OCI-LY1 (cell line): ENCODE results near the gene ABCE1.
A peak's percentile ranks its signal among the peaks of the same experiment; 100 is the strongest.
"Not testable (repeated sequence)": the region's sequence is repeated elsewhere in the genome, so short reads cannot be mapped to it uniquely, and the experiment has no call there.

Experiments
- H2AFZ ChIP-seq: fragments of 200-600 bp; sonication (generic), shearing (Covaris generic); 2 replicates; pipeline ENCODE4 v1.6.0; 2014; ENCODE audit warnings: antibody characterized with exemption, mild to moderate bottlenecking, low read length
- H3F3A ChIP-seq: fragments of 200-600 bp; sonication (generic), shearing (Covaris generic); 2 replicates; pipeline ENCODE4 v1.6.0; 2014; ENCODE audit warnings: mild to moderate bottlenecking, antibody characterized with exemption, low read length, moderate library complexity; ENCODE audit not compliant: insufficient read depth
- H3K27ac ChIP-seq: fragments of 200-600 bp; sonication (generic); 2 replicates; pipeline ENCODE4 v1.5.1; 2014; ENCODE audit warnings: low read length, mixed run types, mild to moderate bottlenecking, low read depth; ENCODE audit not compliant: poor library complexity, severe bottlenecking
- H3K27me3 ChIP-seq: fragments of 200-600 bp; sonication (generic); 2 replicates; pipeline ENCODE4 v1.6.0; 2014; ENCODE audit warnings: antibody characterized with exemption, mild to moderate bottlenecking, low read length, moderate library complexity; ENCODE audit not compliant: insufficient read depth
- H3K36me3 ChIP-seq: fragments of 200-600 bp; sonication (generic); 2 replicates; pipeline ENCODE4 v1.6.1; 2014; ENCODE audit warnings: mild to moderate bottlenecking, antibody characterized with exemption, low read length, moderate library complexity, mixed read lengths; ENCODE audit not compliant: insufficient read depth
- H3K4me1 ChIP-seq: fragments of 200-600 bp; sonication (generic); 2 replicates; pipeline ENCODE4 v1.5.1; 2014; ENCODE audit warnings: mild to moderate bottlenecking, low read length, moderate library complexity; ENCODE audit not compliant: insufficient read depth, severe bottlenecking
- H3K4me2 ChIP-seq: fragments of 200-600 bp; sonication (generic), shearing (Covaris generic); 2 replicates; pipeline ENCODE4 v1.6.1; 2014; ENCODE audit warnings: low read length
- H3K4me3 ChIP-seq: fragments of 200-600 bp; sonication (generic); 2 replicates; pipeline ENCODE4 v1.5.1; 2014; ENCODE audit warnings: low read length, low read depth, mild to moderate bottlenecking, mixed read lengths; ENCODE audit not compliant: poor library complexity, severe bottlenecking
- H3K79me2 ChIP-seq: fragments of 200-600 bp; shearing (Covaris generic); 2 replicates; pipeline ENCODE4 v1.6.1; 2016; ENCODE audit warnings: mixed run types, low read length, mixed read lengths; ENCODE audit not compliant: insufficient read depth
- H3K9ac ChIP-seq: fragments of 200-600 bp; sonication (generic), shearing (Covaris generic); 2 replicates; pipeline ENCODE4 v1.6.1; 2014; ENCODE audit warnings: mild to moderate bottlenecking, low read length, mixed read lengths
- H3K9me2 ChIP-seq: fragments of 200-600 bp; sonication (generic), shearing (Covaris generic); 2 replicates; pipeline ENCODE4 v1.6.1; 2014; ENCODE audit warnings: low read depth, mild to moderate bottlenecking, low read length, mixed read lengths
- H3K9me3 ChIP-seq: fragments of 200-600 bp; shearing (Covaris generic); 2 replicates; pipeline ENCODE4 v1.6.1; 2014; ENCODE audit warnings: low read length, mixed read lengths
- H4K20me1 ChIP-seq: fragments of 200-600 bp; sonication (generic), shearing (Covaris generic); 2 replicates; pipeline ENCODE4 v1.6.0; 2016; ENCODE audit warnings: mild to moderate bottlenecking, low read length; ENCODE audit not compliant: insufficient read depth
- EZH2 ChIP-seq: fragments of 200-600 bp; sonication (generic), shearing (Covaris generic); IDR thresholded peaks from 2 replicates; pipeline ENCODE4 v1.8.0; 2017; ENCODE audit warnings: borderline replicate concordance, mixed run types, mild to moderate bottlenecking, antibody characterized with exemption, low read length, moderate library complexity, mixed read lengths
- TF ChIP-seq, protein P1 (sequence below): fragments of 200-600 bp; sonication (generic), shearing (Covaris generic); IDR thresholded peaks from 2 replicates; pipeline ENCODE4 v1.5.1; 2017; ENCODE audit warnings: mild to moderate bottlenecking, antibody characterized with exemption, low read length, moderate library complexity, mixed read lengths

ABCE1 gene

DNA sequence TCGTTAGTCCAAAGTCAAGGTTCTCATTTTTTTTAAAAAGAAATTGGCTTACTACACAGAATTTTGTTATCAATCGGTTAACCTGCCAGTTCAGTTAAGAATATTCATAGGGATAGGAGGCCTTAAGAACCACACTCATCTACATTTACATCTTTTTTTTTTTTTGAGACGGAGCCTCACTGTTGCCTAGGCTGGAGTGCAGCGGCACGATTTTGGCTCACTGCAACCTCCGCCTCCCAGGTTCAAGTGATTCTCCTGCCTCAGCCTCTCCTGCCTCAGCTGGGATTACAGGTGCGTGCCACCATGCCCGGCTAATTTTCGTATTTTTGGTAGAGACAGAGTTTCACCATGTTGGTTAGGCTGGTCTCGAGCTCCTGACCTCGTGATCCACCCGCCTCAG, 33.7 kb downstream of the ABCE1 start:
- no peak for TF ChIP-seq EZH2
- TF ChIP-seq, protein P1, sequence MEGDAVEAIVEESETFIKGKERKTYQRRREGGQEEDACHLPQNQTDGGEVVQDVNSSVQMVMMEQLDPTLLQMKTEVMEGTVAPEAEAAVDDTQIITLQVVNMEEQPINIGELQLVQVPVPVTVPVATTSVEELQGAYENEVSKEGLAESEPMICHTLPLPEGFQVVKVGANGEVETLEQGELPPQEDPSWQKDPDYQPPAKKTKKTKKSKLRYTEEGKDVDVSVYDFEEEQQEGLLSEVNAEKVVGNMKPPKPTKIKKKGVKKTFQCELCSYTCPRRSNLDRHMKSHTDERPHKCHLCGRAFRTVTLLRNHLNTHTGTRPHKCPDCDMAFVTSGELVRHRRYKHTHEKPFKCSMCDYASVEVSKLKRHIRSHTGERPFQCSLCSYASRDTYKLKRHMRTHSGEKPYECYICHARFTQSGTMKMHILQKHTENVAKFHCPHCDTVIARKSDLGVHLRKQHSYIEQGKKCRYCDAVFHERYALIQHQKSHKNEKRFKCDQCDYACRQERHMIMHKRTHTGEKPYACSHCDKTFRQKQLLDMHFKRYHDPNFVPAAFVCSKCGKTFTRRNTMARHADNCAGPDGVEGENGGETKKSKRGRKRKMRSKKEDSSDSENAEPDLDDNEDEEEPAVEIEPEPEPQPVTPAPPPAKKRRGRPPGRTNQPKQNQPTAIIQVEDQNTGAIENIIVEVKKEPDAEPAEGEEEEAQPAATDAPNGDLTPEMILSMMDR = no peak
- no peak overlapping the region for H3K27ac ChIP-seq

DNA sequence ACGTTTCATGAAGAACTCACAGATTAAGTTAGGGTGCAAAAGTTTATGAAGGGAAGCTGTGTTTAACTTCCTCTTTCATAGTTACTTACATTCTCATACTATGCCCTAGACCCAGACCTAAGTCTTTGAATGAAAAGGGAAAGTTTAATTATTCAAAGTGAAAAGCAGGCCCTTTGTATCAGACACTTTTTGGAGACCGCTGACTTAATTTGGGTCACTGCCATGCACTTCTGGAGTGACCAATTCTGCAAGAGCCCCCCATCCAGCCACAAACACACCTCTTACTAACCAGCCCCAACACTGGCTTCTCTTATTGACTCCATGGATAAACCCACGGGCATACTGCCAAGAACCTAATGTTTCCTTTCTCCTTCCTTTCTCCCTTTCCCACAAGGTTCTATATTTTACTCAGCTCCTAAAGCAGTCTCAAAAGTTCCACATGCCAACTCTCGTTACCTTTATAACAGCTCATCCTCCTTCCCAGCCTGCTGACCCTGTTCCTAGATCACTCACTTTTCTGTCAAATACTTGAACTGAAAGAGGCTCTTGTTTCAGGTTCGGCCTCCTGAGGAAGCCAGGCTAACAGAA, 34.5 kb downstream of the ABCE1 start:
- TF ChIP-seq, protein P1 = no peak
- peak overlapping the region; percentile 5 for H3K27ac ChIP-seq
- no peak overlapping the region for H3K4me2 ChIP-seq
- H3K27me3 ChIP-seq = no peaks in the 10 kb centered on the region
- no peaks in the 10 kb centered on the region for H3K79me2 ChIP-seq
- no peak overlapping the region for H3K4me3 ChIP-seq
- H3K9me2 ChIP-seq = no peaks in the 10 kb centered on the region
- peaks cover 20% of the 10 kb centered on the region for H3K4me1 ChIP-seq
- no peaks in the 10 kb centered on the region for H4K20me1 ChIP-seq
- H3K36me3 ChIP-seq = peaks cover 52% of the 10 kb centered on the region
- no peak overlapping the region for H2AFZ ChIP-seq
- 0 out of 2 replicates have a peak, but pooled peaks cover 5% of the 10 kb centered on the region for H3F3A ChIP-seq
- no peak overlapping the region for H3K9ac ChIP-seq
- no peaks in the 10 kb centered on the region for H3K9me3 ChIP-seq

More for the DNA sequence above, 33.7 kb downstream of the ABCE1 start:
- Histone ChIP-seq H3K36me3 (peaks cover 52% of the 10 kb centered on the region), H3F3A (0 out of 2 replicates have a peak, but pooled peaks cover 5% of the 10 kb centered on the region), H3K9ac (no peak overlapping the region), H3K79me2 (no peaks in the 10 kb centered on the region), H4K20me1 (no peaks in the 10 kb centered on the region), H2AFZ (no peak overlapping the region), H3K4me3 (no peak overlapping the region), H3K4me1 (peaks cover 20% of the 10 kb centered on the region), H3K9me3 (no peaks in the 10 kb centered on the region), H3K27me3 (no peaks in the 10 kb centered on the region), H3K9me2 (no peaks in the 10 kb centered on the region), H3K4me2 (no peak overlapping the region)

DNA sequence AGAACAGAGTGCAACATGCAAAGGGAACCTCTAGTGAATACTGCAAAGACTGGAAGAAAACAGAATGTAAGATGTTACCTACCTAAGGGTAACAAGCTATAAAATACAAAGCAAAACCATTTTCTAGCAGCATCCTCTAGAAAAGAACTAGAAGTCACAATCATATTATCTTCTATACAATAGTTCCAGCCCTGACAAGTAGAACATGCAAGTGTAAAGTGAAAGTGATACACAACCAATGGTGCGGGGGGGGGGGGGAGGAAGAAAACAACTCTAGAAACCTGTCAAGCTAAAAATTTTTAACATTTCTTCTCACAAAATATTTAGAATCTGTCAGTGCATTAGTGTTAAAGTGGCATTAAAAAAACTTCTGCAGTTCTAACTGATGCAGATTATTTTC, 38.1 kb downstream of the ABCE1 start:
- H4K20me1 ChIP-seq, H3K79me2 ChIP-seq, H3K9me3 ChIP-seq, H3K27me3 ChIP-seq, H3K4me3 ChIP-seq, H3K9ac ChIP-seq, H3K27ac ChIP-seq, H3K4me2 ChIP-seq, H3F3A ChIP-seq, H2AFZ ChIP-seq, H3K9me2 ChIP-seq: not testable (repeated sequence)
- H3K4me1 ChIP-seq = peaks cover 20% of the 10 kb centered on the region
- peaks cover 59% of the 10 kb centered on the region for H3K36me3 ChIP-seq

DNA sequence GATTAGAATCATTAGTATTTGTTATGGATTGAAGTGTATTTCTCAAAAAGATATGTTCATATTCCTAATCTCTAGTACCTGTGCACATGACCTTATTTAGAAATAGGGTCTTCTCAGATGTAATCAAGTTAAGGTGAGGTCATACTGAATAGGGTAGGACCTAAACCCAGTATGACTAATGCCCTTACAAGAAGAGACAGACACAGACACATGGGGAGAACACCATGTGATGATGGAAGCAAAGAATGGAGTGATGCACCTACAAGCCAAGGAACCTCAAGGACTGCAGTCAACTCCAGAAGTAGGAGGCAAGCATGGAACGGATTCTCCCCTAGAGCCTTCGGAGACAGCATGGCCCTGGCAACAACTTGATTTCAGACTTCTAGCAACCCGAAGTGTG, 50.9 kb downstream of the ABCE1 start:
- Histone ChIP-seq H4K20me1 (no peaks in the 10 kb centered on the region), H3K4me2 (no peak overlapping the region), H3K36me3 (peaks cover 98% of the 10 kb centered on the region), H3K9ac (no peak overlapping the region), H3K9me3 (no peaks in the 10 kb centered on the region), H3F3A (no peaks in the 10 kb centered on the region), H3K4me3 (no peak overlapping the region), H3K27ac (no peak overlapping the region), H3K4me1 (no peaks in the 10 kb centered on the region), H2AFZ (no peak overlapping the region), H3K9me2 (no peaks in the 10 kb centered on the region), H3K27me3 (no peaks in the 10 kb centered on the region), H3K79me2 (0 out of 2 replicates have a peak, but pooled peaks cover 3% of the 10 kb centered on the region)
- no peak for TF ChIP-seq EZH2
- TF ChIP-seq, protein P1 = no peak
